ENCODE results near the gene SELPLG. TPM values are rescaled to one million over a fixed set of nuclear protein-coding genes. Genes with fewer than 3 reads are reported as not detected.
"Not testable (repeated sequence)": the region's sequence is repeated elsewhere in the genome, so short reads cannot be mapped to it uniquely, and the experiment has no call there.

The SELPLG gene
- total RNA-seq, 1 experiment from 2014 or later: 0.34 TPM

- Histone ChIP-seq H3K27ac (ENCODE audit: low read depth, low read length, poor library complexity, severe bottlenecking) (no peak overlapping the region), H3K9me3 (ENCODE audit: low read depth, low read length, poor library complexity, severe bottlenecking) (no peaks in the 10 kb centered on the region), H3K4me3 (ENCODE audit: low read depth, low read length, poor library complexity, severe bottlenecking) (no peak overlapping the region), H3K27me3 (replicated peaks; ENCODE audit: insufficient read depth, low read depth, low read length, poor library complexity) (no peaks in the 10 kb centered on the region), H3K36me3 (ENCODE audit: insufficient read depth, low read length, poor library complexity, severe bottlenecking) (no peaks in the 10 kb centered on the region), H3K4me1 (ENCODE audit: insufficient read depth, low read length, poor library complexity, severe bottlenecking) (peaks cover 11% of the 10 kb centered on the region)
- intact Hi-C loops (cut with micrococcal nuclease; ENCODE audit: unreplicated experiment): no loop called here
- DNase-seq (ENCODE audit: low spot score): no peak
- ChIA-PET CTCF (no interaction called here), POLR2A (ENCODE audit: low non-redundant PET) (no interaction called here)
- BruUV-seq (replicated peaks): no TSS peak
- TF ChIP-seq EZH2 (IDR thresholded peaks at IDR 0.05; ENCODE audit: borderline replicate concordance, low read depth, low read length, poor library complexity, severe bottlenecking): no peak
- TF ChIP-seq, protein P1, sequence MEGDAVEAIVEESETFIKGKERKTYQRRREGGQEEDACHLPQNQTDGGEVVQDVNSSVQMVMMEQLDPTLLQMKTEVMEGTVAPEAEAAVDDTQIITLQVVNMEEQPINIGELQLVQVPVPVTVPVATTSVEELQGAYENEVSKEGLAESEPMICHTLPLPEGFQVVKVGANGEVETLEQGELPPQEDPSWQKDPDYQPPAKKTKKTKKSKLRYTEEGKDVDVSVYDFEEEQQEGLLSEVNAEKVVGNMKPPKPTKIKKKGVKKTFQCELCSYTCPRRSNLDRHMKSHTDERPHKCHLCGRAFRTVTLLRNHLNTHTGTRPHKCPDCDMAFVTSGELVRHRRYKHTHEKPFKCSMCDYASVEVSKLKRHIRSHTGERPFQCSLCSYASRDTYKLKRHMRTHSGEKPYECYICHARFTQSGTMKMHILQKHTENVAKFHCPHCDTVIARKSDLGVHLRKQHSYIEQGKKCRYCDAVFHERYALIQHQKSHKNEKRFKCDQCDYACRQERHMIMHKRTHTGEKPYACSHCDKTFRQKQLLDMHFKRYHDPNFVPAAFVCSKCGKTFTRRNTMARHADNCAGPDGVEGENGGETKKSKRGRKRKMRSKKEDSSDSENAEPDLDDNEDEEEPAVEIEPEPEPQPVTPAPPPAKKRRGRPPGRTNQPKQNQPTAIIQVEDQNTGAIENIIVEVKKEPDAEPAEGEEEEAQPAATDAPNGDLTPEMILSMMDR (conservative IDR thresholded peaks at IDR 0.05; ENCODE audit: low read depth, low read length): no peak
Observed at GRCh38 chr12:108591267-108591980, 42.3 kb downstream of the SELPLG start.

DNA sequence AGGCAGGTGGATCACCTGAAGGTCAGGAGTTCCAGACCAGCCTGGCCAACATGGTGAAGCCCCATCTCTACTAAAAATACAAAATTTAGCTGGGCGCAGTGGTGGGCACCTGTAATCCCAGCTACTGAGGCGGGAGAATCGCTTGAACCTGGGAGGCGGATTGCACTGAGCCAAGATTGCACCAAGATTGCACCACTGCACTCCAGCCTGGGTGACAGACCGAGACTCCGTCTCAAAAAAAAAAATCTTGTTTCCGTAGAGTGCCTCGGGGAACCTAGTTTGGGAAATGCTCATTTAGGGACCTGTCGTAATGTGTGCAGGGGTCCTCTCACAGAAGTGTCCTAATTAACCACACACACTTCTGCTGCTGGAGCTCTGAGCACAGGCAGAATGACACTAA, 43.2 kb downstream of the SELPLG start:
- H3K9me3 ChIP-seq (ENCODE audit: low read depth, low read length, poor library complexity, severe bottlenecking); H3K27ac ChIP-seq (ENCODE audit: low read depth, low read length, poor library complexity, severe bottlenecking); H3K4me3 ChIP-seq (ENCODE audit: low read depth, low read length, poor library complexity, severe bottlenecking); BruUV-seq (replicated peaks); H3K27me3 ChIP-seq (replicated peaks; ENCODE audit: insufficient read depth, low read depth, low read length, poor library complexity); intact Hi-C loops (cut with micrococcal nuclease; ENCODE audit: unreplicated experiment); POLR2A ChIA-PET (ENCODE audit: low non-redundant PET); CTCF ChIA-PET; DNase-seq (ENCODE audit: low spot score); H3K36me3 ChIP-seq (ENCODE audit: insufficient read depth, low read length, poor library complexity, severe bottlenecking): not testable (repeated sequence)
- H3K4me1 ChIP-seq (ENCODE audit: insufficient read depth, low read length, poor library complexity, severe bottlenecking): peaks cover 11% of the 10 kb centered on the region

- CTCF ChIA-PET: no interaction called here
- Histone ChIP-seq H3K27me3 (replicated peaks; ENCODE audit: insufficient read depth, low read depth, low read length, poor library complexity) (no peaks in the 10 kb centered on the region), H3K27ac (ENCODE audit: low read depth, low read length, poor library complexity, severe bottlenecking) (no peak overlapping the region), H3K4me1 (ENCODE audit: insufficient read depth, low read length, poor library complexity, severe bottlenecking) (peaks cover 11% of the 10 kb centered on the region), H3K9me3 (ENCODE audit: low read depth, low read length, poor library complexity, severe bottlenecking) (no peaks in the 10 kb centered on the region), H3K4me3 (ENCODE audit: low read depth, low read length, poor library complexity, severe bottlenecking) (no peak overlapping the region), H3K36me3 (ENCODE audit: insufficient read depth, low read length, poor library complexity, severe bottlenecking) (no peaks in the 10 kb centered on the region)
- no peak for DNase-seq (ENCODE audit: low spot score)
- POLR2A ChIA-PET (ENCODE audit: low non-redundant PET): no interaction called here
- intact Hi-C loops (cut with micrococcal nuclease; ENCODE audit: unreplicated experiment): no loop called here
- TF ChIP-seq EZH2 (IDR thresholded peaks at IDR 0.05; ENCODE audit: borderline replicate concordance, low read depth, low read length, poor library complexity, severe bottlenecking): no peak
- no TSS peak for BruUV-seq (replicated peaks)
Observed at GRCh38 chr12:108589840-108590229, 43.9 kb downstream of the SELPLG start.

- Histone ChIP-seq H3K27ac (ENCODE audit: low read depth, low read length, poor library complexity, severe bottlenecking) (peak overlapping the region; percentile 42), H3K4me1 (ENCODE audit: insufficient read depth, low read length, poor library complexity, severe bottlenecking) (peaks cover 11% of the 10 kb centered on the region), H3K36me3 (ENCODE audit: insufficient read depth, low read length, poor library complexity, severe bottlenecking) (no peaks in the 10 kb centered on the region), H3K27me3 (replicated peaks; ENCODE audit: insufficient read depth, low read depth, low read length, poor library complexity) (no peaks in the 10 kb centered on the region), H3K9me3 (ENCODE audit: low read depth, low read length, poor library complexity, severe bottlenecking) (no peaks in the 10 kb centered on the region), H3K4me3 (ENCODE audit: low read depth, low read length, poor library complexity, severe bottlenecking) (no peak overlapping the region)
- intact Hi-C loops (cut with micrococcal nuclease; ENCODE audit: unreplicated experiment): no loop called here
- POLR2A ChIA-PET (ENCODE audit: low non-redundant PET): no interaction called here
- CTCF ChIA-PET: no interaction called here
- TF ChIP-seq, protein P1 (conservative IDR thresholded peaks at IDR 0.05; ENCODE audit: low read depth, low read length): no peak
- no peak for TF ChIP-seq EZH2 (IDR thresholded peaks at IDR 0.05; ENCODE audit: borderline replicate concordance, low read depth, low read length, poor library complexity, severe bottlenecking)
- no TSS peak for BruUV-seq (replicated peaks)
- DNase-seq (ENCODE audit: low spot score): no peak
Observed at GRCh38 chr12:108589028-108589839, 44.5 kb downstream of the SELPLG start.

Measured in A673 (cell line).